Glutamatergic neuron (in vitro differentiated cells): Measurements from ENCODE around the gene PCYT2. TPM values are rescaled to one million over a fixed set of nuclear protein-coding genes. Genes with fewer than 3 reads are reported as not detected.

Source experiments
- DNase-seq: peaks from one replicate; pipeline ENCODE4 v3.0.0; 2022
- H3K27ac Mint-ChIP-seq: one replicate; pipeline ENCODE4 v1.8.0; 2020; ENCODE audit warnings: mild to moderate bottlenecking, mixed read lengths, inconsistent platforms; ENCODE audit not compliant: unreplicated experiment
- H3K27me3 Mint-ChIP-seq: one replicate; pipeline ENCODE4 v1.8.0; 2020; ENCODE audit warnings: mild to moderate bottlenecking, moderate library complexity, mixed read lengths, inconsistent platforms; ENCODE audit not compliant: unreplicated experiment
- H3K36me3 Mint-ChIP-seq: one replicate; pipeline ENCODE4 v1.8.0; 2020; ENCODE audit warnings: mild to moderate bottlenecking, mixed read lengths, inconsistent platforms; ENCODE audit not compliant: unreplicated experiment
- H3K4me1 Mint-ChIP-seq: one replicate; pipeline ENCODE4 v1.8.0; 2020; ENCODE audit warnings: mild to moderate bottlenecking, low read depth, mixed read lengths, inconsistent platforms; ENCODE audit not compliant: unreplicated experiment
- H3K4me3 Mint-ChIP-seq: one replicate; pipeline ENCODE4 v1.8.0; 2020; ENCODE audit warnings: mild to moderate bottlenecking, mixed read lengths, inconsistent platforms; ENCODE audit not compliant: unreplicated experiment
- H3K9me3 Mint-ChIP-seq: one replicate; pipeline ENCODE4 v1.8.0; 2020; ENCODE audit warnings: mild to moderate bottlenecking, moderate library complexity, mixed read lengths, inconsistent platforms; ENCODE audit not compliant: unreplicated experiment
- total RNA-seq: library from RNA; stranded (reverse); fragmentation: NEBNext Ultra II Directional; extraction: Animal tissue kit (Norgen Biotek cat#: 25700); gene quantifications from one replicate; pipeline ENCODE4 v1.2.1, GENCODE V29; 2021; ENCODE audit not compliant: unreplicated experiment
- TF ChIP-seq, protein P1 (sequence below): fragments of 200-600 bp; sonication (generic); IDR thresholded peaks from one replicate; pipeline ENCODE4 v1.5.0; 2021; ENCODE audit not compliant: partially characterized antibody, unreplicated experiment

Gene PCYT2
- total RNA-seq, 1 donor from 2014 or later, result 63.0 TPM

DNA sequence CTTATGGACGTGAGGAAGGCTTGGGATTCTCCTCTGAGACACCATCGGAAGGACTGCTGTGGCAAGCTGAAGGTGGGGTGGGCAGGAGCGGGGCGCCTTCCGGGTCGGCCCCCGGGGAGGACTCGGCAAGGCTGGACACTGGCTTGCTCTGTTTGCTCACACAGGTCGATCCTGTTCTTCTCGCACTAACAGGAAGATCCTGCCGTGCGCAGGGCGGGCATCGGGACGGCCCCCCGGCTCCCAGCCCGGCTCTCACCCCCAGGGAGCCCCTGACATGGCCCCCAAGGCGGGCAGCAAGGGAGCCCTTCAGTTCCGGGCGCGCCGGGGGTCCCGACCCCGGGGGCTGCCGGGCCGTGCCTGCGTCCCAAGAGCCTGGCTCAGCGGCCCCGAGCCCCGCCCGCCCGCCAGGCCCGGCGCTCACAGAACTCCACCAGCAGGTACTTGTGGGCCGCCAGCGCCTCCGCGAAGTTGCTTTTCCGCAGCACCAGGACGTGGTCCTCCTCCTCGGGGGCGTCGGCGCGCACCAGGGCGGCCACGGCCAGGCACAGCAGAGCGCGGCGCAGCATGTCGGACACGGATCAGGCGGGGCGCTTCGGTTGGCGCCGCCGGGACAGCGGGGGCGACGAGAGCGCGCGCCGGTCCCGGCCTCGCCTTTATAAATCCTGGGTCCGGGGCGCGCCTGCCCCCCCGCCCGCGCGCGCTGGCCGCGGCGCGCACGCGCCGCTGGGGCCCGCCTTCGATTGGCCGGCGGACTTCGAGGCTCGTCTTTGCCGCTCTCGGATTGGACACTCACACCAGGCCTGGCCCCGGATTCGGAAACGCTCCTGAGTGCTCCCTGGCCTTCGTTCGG is 51.1 kb downstream of the PCYT2 start, which contains the start of gene P4HB:
P4HB (minus strand) TSS at position 630 of the 850 bp plus-strand sequence; CDS start at position 566, 64 bp downstream.
- TF ChIP-seq, protein P1, sequence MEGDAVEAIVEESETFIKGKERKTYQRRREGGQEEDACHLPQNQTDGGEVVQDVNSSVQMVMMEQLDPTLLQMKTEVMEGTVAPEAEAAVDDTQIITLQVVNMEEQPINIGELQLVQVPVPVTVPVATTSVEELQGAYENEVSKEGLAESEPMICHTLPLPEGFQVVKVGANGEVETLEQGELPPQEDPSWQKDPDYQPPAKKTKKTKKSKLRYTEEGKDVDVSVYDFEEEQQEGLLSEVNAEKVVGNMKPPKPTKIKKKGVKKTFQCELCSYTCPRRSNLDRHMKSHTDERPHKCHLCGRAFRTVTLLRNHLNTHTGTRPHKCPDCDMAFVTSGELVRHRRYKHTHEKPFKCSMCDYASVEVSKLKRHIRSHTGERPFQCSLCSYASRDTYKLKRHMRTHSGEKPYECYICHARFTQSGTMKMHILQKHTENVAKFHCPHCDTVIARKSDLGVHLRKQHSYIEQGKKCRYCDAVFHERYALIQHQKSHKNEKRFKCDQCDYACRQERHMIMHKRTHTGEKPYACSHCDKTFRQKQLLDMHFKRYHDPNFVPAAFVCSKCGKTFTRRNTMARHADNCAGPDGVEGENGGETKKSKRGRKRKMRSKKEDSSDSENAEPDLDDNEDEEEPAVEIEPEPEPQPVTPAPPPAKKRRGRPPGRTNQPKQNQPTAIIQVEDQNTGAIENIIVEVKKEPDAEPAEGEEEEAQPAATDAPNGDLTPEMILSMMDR, result no peak
- Mint-ChIP-seq H3K27ac (peak within 1 kb of the TSS; percentile 96), H3K4me1 (peaks cover 14% of the 10 kb centered on the region), H3K9me3 (peaks cover 20% of the 10 kb centered on the region), H3K4me3 (peak within 1 kb of the TSS; percentile 98), H3K36me3 (no peaks in the 10 kb centered on the region), H3K27me3 (peaks cover 14% of the 10 kb centered on the region)
- peak; percentile 96 for DNase-seq

DNA sequence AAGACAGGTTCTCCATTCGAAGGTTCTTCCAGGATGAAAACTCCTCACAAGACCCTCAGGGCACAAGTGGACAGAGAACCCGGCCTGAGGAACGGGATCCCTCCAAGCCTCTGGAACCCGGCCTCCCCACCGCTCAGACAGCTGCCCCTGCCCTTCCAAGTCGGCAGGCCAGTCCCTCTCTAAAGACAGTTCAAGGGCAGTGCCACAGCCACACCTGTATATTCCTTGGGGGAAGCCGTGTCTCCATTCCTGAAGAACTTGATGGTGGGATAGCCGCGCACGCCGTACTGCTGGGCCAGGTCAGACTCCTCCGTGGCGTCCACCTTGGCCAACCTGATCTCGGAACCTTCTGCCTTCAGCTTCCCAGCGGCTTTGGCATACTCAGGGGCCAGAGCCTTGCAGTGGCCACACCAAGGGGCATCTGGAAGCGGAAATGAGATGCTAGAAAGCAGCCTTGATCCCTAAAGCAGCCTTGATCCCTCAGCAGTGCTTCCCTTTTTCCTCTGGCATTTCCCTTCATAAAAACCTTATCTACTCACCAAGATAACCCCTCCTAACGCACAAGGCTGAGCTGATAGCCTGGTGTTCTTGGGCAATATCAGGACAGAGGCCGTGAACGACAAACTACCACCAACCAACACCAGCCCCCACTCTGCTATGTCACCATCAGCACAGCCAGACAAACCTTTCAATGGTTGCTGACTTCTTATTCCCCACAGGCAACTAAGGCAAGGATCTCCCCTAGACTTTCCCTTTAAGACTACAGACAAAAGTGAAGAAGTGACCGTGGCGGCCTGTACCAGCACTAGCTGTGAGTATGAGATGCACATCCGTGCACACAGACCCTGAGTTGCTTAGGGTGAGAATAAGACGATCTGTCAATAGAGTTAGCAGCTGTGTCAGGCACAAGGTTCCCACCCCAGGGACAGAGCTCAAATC is 52.0 kb downstream of the PCYT2 start:
- Mint-ChIP-seq H3K27ac (peak overlapping the region; percentile 83), H3K9me3 (peaks cover 20% of the 10 kb centered on the region), H3K36me3 (no peaks in the 10 kb centered on the region)

DNA sequence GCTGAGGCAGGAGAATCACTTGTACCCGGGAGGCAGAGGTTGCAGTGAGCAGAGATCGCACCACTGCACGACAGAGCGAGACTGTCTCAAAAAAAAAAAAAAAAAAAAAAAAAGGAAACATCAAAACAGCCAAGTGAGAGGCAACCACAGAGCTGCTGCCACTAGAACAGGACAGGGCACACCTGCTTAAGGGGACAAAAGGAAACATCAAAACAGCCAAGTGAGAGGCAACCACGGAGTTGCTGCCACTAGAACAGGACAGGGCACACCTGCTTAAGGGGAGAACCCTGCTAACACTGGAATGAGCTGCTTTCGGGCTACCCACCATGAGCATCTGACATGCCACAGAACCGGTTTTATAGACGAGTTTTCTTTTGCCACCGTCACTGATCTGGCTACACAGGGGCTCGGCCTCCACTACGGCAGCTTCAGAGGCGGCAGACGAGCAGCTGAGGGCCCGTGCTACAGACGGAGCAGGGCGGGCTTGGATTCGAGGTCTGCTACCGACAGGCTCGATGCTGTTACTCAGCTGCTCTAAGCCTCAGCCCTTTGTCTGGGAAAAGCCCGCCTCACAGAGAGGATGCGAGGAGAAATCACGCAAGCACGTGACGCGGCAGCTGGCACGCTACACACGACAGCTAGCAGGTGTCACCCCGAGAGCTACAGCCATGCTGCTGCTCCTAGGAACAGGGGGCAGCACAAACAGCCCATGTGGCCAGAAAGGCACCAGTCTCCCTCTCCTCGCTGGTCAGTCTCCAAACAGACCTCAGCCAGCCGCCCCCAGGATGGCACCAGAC is 52.8 kb downstream of the PCYT2 start:
- H3K4me3 Mint-ChIP-seq, result peak overlapping the region; percentile 98
- DNase-seq, result no peak

More for the DNA sequence above, 52.0 kb downstream of the PCYT2 start:
- DNase-seq, result no peak
- Mint-ChIP-seq H3K4me3 (peak overlapping the region; percentile 98), H3K27me3 (peaks cover 14% of the 10 kb centered on the region), H3K4me1 (peaks cover 14% of the 10 kb centered on the region)
- TF ChIP-seq, protein P1, result no peak

DNA sequence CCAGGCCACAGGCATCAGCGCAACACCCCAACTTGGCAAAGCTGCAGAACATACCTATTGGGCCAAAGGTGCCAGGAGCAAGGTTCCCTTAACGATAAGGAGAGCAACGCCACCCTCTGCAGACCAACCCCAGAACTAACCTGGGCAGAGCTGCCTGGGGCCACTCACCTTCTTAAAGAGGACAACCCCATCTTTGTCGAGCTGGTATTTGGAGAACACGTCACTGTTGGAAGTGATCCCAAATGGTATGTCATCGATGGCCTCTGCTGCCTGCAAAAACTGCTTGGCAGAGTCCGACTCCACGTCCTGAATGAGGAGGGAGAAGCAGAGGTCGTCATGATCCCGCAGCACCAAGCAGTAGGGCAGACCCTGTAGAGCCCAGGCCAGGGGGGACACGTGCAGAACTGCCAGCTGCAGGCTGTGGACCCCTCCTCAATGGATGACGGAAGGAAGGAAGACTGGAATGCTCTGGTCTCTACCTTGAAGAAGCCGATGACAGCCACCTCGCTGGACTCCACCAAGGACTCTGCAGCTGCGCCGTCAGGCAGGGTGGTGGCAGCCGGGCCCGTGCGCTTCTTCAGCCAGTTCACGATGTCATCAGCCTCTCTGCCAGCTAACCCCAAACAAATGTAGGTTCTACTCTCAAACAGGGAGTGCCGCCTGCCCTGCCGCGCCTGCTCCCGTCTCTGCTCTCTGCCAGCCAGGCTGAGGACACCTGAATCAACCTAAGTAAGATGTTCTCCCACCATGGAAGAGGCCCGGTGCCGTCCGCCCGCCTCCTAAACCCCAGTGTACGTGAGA is 56.0 kb downstream of the PCYT2 start:
- H3K9me3 Mint-ChIP-seq, result peaks cover 6% of the 10 kb centered on the region
- H3K4me1 Mint-ChIP-seq, result peaks cover 9% of the 10 kb centered on the region
- H3K27ac Mint-ChIP-seq, result no peak overlapping the region
- H3K36me3 Mint-ChIP-seq, result no peaks in the 10 kb centered on the region
- no peak for DNase-seq
- no peak overlapping the region for H3K4me3 Mint-ChIP-seq
- TF ChIP-seq, protein P1, result no peak
- peaks cover 2% of the 10 kb centered on the region for H3K27me3 Mint-ChIP-seq

More for the DNA sequence above, 52.8 kb downstream of the PCYT2 start:
- peaks cover 14% of the 10 kb centered on the region for H3K4me1 Mint-ChIP-seq
- H3K36me3 Mint-ChIP-seq, result no peaks in the 10 kb centered on the region
- H3K27ac Mint-ChIP-seq, result no peak overlapping the region
- TF ChIP-seq, protein P1, result no peak
- H3K9me3 Mint-ChIP-seq, result peaks cover 19% of the 10 kb centered on the region
- H3K27me3 Mint-ChIP-seq, result peaks cover 14% of the 10 kb centered on the region
